HG03175 (cell line): ENCODE data around the gene ADCY10.
"Not testable (repeated sequence)": the region's sequence is repeated elsewhere in the genome, so short reads cannot be mapped to it uniquely, and the experiment has no call there.

ENCODE experiments used
- ATAC-seq: cut with Tn5 transposase; IDR thresholded peaks from one replicate; pipeline ENCODE4 v1.9.1; 2021; ENCODE audit warnings: mild to moderate bottlenecking, moderate library complexity; ENCODE audit not compliant: unreplicated experiment

The ADCY10 gene

GRCh38 chr1:167862432-167863076 is 51.4 kb downstream of the ADCY10 start:
- ATAC-seq, result no peak

DNA sequence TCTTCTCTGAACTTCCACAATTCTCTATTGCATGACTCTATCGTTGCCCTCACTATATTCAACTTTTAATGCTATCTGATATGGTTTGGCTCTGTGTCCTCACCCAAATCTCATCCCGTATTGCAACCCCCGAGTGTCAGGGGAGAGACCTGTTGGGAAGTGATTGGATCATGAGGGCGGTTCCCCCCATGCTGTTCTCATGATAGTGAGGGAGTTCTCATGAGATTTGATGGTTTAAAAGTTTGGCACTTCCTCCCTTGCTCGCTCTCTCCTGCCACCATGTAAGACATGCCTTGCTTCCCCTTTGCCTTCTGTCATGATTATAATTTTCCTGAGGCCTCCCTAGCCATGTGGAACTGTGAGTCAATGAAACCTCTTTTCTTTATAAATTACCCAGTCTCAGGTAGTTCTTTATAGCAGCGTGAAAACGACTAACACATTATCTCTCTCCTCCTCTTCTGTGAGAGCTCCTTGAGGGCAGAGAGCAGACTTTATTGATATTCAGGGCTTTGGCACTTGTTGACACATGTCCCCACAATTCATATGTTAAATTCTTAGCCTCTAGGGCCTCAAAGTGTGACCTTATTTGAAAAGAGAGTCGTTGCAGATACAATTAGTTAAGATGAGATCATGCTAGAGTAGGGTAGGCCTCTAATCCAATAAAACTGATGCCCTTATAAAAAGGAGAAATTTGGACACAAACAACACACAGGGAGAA is 52.1 kb downstream of the ADCY10 start:
- ATAC-seq, result no peak

DNA sequence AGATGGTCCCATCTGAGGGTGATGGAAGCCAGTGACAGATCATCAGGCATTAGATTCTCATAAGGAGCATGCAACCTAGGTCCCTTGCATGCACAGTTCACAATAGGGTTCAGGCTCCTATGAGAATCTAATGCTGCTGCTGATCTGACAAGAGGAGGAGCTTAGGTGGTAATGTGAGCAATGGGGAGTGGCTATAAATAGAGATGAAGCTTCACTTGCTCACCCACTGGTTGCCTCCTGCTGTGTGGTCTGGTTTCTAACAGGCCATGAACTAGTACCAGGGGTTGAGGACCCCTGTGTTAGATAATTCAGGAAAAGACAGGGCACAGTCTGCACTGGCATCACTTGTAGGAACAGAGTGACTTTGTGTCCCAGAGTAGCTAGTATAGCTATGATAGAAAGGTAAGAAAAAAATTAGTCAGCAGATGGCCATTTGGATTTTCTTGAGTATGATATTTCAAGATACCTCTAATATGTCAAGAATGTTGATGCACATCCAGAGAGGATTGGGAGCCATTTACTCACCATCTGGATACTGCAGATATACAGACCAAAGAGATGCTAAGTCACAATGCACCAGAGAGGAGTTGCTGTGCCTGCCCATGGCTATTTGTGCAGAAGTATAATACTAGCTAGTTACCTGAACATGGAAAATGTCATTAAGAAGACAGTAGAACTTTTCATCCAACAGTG is 53.6 kb downstream of the ADCY10 start:
- ATAC-seq, result no peak

- ATAC-seq, result no peak
These were observed 57.1 kb downstream of the ADCY10 start for GRCh38 chr1:167856711-167857418.

GRCh38 chr1:167854184-167854583 is 59.8 kb downstream of the ADCY10 start:
- ATAC-seq, result no peak

DNA sequence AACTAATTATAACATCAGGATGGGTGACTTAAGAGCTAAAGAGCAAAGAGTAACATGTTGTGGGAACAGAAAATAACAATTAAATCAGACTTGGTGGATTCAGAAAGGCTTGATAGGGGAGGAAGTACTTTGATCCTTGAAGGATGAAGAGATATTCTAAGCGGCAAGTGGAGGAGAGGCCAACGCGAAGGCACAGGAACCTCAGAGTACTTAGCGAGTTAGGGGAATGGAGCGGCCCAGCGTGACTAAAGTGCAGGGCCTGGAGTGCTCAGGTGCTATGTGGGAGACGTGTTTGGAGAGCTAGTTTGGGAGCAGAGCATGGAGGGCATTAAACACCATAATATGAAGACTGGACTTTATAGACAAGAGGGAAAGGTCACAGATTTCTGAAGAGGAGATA is 64.3 kb downstream of the ADCY10 start:
- ATAC-seq, result no peak

GRCh38 chr1:167842872-167843271 is 71.1 kb downstream of the ADCY10 start:
- ATAC-seq, result no peak

GRCh38 chr1:167841530-167841929 is 72.4 kb downstream of the ADCY10 start:
- no peak for ATAC-seq

DNA sequence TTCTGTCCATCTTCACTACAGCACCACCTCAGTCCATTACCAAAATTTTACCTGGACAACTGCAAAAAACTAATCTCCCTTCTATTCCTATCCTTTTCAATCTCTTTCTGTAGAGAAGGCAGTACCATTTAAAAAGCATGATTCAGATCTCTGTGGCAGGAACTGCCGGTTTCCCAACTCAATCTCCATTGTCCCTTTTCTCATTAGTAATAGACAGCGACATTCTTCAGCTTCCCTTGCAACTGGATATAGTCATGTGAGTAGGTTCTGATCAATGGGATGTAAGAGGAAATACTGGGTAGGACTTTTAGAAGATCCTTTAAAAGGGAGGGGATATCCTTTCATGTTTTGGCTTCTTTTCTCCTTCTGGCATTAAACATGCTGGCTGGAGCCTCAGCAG is 74.9 kb downstream of the ADCY10 start:
- no peak for ATAC-seq

GRCh38 chr1:167837326-167837725 is 76.6 kb downstream of the ADCY10 start:
- no peak for ATAC-seq

DNA sequence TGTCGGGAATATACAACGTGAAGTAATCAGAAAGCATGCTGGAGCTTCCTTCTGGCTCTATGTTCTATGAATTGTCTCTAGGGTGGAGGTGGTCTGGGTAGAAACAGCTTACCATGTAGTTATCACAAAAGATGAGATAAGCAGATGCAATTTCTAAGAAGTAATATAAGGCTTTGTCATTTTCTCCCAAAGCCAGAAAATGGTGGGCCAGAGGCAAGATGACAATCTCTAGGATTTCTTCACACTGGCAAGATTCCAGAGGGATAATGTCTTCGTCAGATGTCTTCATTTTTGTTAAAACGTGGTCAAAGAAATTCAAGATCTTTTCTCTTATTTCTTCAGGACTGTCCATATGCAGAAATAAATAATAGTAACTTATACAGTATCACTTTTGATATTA is 77.7 kb downstream of the ADCY10 start:
- ATAC-seq, result no peak

DNA sequence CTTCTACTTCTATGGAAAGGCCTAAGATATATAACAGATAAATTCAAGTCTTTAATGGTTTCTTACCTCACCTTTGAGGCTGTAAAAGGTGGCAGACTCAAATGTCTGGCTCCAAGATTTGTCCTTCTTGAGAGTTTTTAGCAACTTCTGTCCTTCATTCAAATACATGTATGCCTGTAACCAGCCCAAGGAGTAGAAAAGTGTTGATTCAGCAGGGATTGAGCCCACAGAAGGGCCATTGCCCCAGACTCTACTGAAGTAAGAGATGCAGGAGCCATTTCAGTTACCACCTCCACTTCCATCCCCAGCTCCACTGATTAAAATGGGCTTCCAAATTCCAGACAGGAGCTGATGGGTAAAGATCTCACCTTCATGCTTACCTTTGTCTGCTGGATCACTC is 80.0 kb downstream of the ADCY10 start:
- no peak for ATAC-seq

GRCh38 chr1:167832693-167833092 is 81.2 kb downstream of the ADCY10 start:
- no peak for ATAC-seq

DNA sequence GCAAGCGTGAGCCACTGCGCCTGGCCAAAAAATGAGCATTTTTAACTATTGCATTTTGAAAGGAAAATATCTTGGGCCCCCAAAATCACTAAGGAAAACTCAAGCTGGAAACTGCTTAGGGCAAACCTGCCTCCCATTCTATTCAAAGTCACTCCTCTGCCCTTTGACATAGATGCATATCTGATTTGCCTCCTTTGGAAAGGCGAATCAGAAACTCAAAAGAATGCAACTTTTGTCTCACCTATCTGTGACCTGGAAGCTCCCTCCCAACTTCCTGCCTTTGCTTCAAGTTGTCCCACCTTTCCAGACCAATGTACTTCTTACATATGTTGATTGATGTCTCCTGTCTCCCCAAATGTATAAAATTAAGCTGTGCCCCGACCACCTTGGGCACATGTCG is 83.3 kb downstream of the ADCY10 start:
- ATAC-seq, result not testable (repeated sequence)

DNA sequence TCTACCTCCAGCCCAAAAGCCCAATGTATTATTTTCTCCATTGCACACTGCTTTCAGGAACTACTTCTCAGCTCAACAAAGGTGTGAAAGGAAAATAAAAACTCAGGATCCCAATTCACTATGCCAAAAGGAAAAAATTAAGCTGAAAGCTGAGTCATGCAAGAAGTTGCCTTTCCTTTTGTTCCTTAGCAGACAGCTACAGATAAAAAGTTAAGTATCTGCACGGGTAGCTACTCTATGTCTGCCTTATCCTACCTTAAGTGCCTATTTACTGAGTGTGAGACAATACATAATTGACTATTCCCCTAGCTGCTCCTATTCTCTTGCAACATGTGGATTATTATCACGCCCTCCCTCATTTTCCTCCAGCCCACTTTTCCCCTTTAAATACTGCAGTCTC is 84.1 kb downstream of the ADCY10 start:
- ATAC-seq, result no peak

DNA sequence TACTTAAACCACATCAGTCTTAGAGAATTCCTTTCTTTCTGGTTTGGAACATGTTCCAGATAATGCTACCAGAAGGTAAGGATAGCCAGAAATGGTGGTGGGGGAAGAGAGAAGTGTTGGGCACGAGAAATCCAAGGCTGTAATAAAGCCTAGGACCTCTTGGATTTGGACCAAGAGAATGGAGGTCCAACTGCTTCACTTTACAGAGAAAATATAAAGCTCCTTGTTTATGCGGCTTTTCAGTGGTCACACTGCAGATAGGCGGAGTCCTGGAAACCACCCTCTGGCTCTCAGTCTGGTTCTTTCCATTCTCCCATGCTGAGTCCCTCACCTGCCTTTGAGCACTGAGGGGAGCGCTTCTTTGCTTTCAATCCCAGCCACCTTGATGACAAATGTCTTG is 87.8 kb downstream of the ADCY10 start:
- ATAC-seq, result no peak

DNA sequence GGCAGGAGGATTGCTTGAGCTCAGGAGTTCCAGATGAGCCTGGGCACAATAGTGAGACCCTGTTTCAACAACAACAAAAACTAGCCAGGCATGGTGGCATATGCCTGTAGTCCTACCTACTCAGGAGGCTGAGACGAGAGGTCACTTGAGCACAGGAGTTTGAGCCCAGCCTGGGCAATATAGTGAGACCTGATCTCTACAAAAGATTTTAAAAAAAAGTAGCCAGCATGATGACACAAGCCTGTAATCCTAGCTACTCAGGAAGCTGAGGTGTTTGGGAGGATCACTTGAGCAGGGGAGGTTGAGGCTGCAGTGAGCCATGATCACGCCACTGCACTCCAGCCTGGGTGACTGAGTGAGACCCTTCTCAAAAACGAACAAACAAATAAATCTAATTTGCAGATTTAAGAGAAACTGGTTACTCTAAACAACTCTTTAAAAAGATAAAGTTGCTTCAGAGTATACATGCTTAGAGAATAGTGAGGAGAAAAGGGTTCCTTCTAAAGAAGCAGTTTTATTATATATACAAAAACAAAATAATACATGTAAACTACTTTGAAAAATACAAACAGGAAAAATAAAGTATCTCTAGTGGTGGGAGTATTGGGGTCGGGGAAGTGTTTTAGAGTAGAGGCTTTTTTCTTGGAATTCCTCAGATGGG is 88.4 kb downstream of the ADCY10 start:
- ATAC-seq, result no peak

- no peak for ATAC-seq
These were observed 89.7 kb downstream of the ADCY10 start for GRCh38 chr1:167824163-167824794.

GRCh38 chr1:167821969-167822685 is 91.8 kb downstream of the ADCY10 start:
- no peak for ATAC-seq

DNA sequence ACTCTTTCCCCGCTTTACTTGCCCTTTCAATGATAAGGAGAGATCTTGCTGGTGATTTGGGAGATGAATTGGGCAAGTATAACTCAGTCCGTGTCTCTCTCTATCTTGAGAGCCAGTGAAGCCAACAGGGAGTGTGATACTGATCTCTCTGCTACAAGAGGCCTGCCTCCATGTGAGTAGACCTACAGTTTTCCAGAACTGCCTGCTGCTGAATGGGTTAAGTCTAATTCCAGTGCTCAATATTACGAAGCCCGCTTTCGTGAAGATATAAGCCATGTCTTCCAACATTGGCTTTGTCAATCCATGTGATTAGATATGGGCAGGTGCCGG is 92.6 kb downstream of the ADCY10 start:
- no peak for ATAC-seq
